ENCODE measurements around the gene STON2. TPM values are rescaled to one million over a fixed set of nuclear protein-coding genes. Genes with fewer than 3 reads are reported as not detected.

The STON2 gene
- total and polyA plus RNA-seq, 9 donors, result 4.8 to 28.7 (median 17.3) TPM

DNA sequence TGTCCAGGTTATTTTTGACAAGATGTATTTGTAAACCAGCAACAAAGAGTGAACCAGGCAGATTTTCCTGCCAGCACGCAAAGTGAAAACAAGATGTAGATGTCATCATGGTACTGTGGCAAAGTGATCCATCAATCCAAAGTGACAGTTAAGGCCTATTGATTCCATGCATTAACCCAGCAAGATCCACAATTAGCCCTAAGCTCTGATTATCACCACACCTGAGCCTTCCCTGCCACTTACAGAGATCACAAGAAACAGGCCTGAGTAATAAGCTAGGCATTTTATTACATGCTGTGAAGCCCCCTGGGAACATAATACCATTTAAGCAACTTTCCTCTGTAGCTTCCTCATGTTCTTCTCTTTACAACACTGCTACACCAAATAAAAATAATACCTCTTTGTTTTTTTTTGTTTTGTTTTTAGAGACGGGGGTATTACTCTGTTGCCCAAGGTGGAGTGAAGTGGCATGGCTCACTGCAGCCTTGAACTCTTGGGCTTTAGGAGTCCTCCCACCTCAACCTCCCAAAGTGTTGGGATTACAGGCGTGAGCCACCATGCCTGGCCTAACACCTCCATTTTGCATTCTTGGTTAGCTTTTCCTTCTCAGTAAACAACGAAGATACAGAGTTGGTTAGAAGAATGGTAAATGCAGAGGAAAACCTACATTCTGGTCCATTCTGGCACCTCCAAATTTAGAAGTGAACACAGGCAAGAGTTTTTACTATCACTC, 85.5 kb downstream of the STON2 start:
- H3K4me3 ChIP-seq, result no peak overlapping the region
- no peak overlapping the region for H3K27ac ChIP-seq
- 85 to 86% (median 85%) methylated on average over 4 of the region's 4 CpGs for WGBS, 3 donors
- H3K9me3 ChIP-seq, result no peaks in the 10 kb centered on the region
- no peak for DNase-seq
- H3K36me3 ChIP-seq, result no peaks in the 10 kb centered on the region
- intact Hi-C loops (cut with DNase I), result loop anchor here in 1 of 4 donors (5.0 kb wide), 1 partner anchor 303 kb away; no protein-coding TSS in a partner anchor
- TF ChIP-seq EP300 (IDR thresholded peaks at IDR 0.05), result no peak
- TF ChIP-seq CTCF (IDR thresholded peaks at IDR 0.05), result no peak
- TF ChIP-seq POLR2A (IDR thresholded peaks at IDR 0.05), result no peak
- peaks cover 5% of the 10 kb centered on the region for H3K4me1 ChIP-seq (ENCODE audit: insufficient read depth)
- no peaks in the 10 kb centered on the region for H3K27me3 ChIP-seq

DNA sequence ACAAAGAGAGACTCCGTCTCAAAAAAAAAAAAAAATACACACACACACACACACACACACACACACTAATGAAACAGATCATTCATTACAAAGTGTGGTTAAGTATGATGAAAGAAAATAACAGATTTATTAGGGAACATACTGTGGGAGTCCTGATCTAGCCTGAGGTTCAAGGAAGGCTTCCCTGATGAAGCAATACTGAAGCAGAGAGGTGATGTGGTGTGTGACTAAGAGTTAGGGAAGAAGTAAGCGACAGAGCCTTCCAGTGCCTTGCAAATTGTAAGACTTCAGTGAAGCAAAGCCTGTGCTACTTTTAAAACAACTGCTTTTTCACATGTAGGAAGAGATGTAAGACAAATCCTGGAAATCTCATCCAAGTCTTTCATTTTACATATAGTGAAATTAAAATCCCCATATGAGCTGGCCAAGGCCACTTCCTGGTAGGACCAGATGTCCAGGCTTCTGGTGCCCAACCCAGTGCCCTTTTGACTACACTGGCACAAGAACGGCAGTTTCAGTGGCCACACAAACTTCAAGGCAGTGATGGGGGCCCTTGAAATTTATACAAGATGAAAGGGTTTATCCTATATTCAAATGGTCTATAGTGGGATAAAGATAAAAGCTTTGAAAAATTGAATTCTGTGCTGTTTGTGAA, 86.2 kb downstream of the STON2 start:
- Histone ChIP-seq H3K4me1 (ENCODE audit: insufficient read depth) (peaks cover 5% of the 10 kb centered on the region), H3K27me3 (no peaks in the 10 kb centered on the region), H3K36me3 (no peaks in the 10 kb centered on the region), H3K4me3 (no peak overlapping the region), H3K27ac (no peak overlapping the region), H3K9me3 (no peaks in the 10 kb centered on the region)
- TF ChIP-seq EP300 (IDR thresholded peaks at IDR 0.05) (no peak), POLR2A (IDR thresholded peaks at IDR 0.05) (no peak), CTCF (IDR thresholded peaks at IDR 0.05) (no peak)
- intact Hi-C loops (cut with DNase I), result no loop called here
- WGBS, 3 donors, result 67 to 80% (median 71%) methylated on average over 3 of the region's 3 CpGs
- DNase-seq, result no peak

GRCh38 chr14:81313200-81313599, 86.9 kb downstream of the STON2 start:
- no peaks in the 10 kb centered on the region for H3K27me3 ChIP-seq
- intact Hi-C loops (cut with DNase I), result no loop called here
- H3K27ac ChIP-seq, result no peak overlapping the region
- no peak overlapping the region for H3K4me3 ChIP-seq
- no peak for DNase-seq
- H3K4me1 ChIP-seq (ENCODE audit: insufficient read depth), result peaks cover 5% of the 10 kb centered on the region
- H3K36me3 ChIP-seq, result no peaks in the 10 kb centered on the region
- no peaks in the 10 kb centered on the region for H3K9me3 ChIP-seq
- no peak for TF ChIP-seq CTCF (IDR thresholded peaks at IDR 0.05)
- no peak for TF ChIP-seq POLR2A (IDR thresholded peaks at IDR 0.05)
- TF ChIP-seq EP300 (IDR thresholded peaks at IDR 0.05), result no peak
- 71 to 80% (median 75%) methylated on average over 7 of the region's 7 CpGs for whole genome bisulfite sequencing, 3 donors

- TF ChIP-seq CTCF (IDR thresholded peaks at IDR 0.05) (no peak), POLR2A (IDR thresholded peaks at IDR 0.05) (no peak), EP300 (IDR thresholded peaks at IDR 0.05) (no peak)
- DNase-seq, result no peak
- H3K27ac ChIP-seq, result no peak overlapping the region
- H3K4me1 ChIP-seq (ENCODE audit: insufficient read depth), result peaks cover 5% of the 10 kb centered on the region
- 77 to 87% (median 83%) methylated on average over 3 of the region's 3 CpGs for WGBS, 3 donors
- H3K9me3 ChIP-seq, result no peaks in the 10 kb centered on the region
- no peaks in the 10 kb centered on the region for H3K27me3 ChIP-seq
- intact Hi-C loops (cut with DNase I), result no loop called here
- H3K36me3 ChIP-seq, result no peaks in the 10 kb centered on the region
- H3K4me3 ChIP-seq, result no peak overlapping the region
These were observed 87.7 kb downstream of the STON2 start for GRCh38 chr14:81312289-81312876.

Data from ovary (tissue), 9 donors.